Ovary (tissue), 9 donors: ENCODE measurements around the gene LDLR. TPM values are rescaled to one million over a fixed set of nuclear protein-coding genes. Genes with fewer than 3 reads are reported as not detected.
"Not testable (repeated sequence)": the region's sequence is repeated elsewhere in the genome, so short reads cannot be mapped to it uniquely, and the experiment has no call there.

Experiments used
- DNase-seq, 5 donors: peaks; one replicate each; pipeline ENCODE4 v3.0.0-alpha.2; 2019 to 2020
- H3K27ac ChIP-seq, 2 donors: fragments of 200-600 bp; one replicate each; pipeline versions ENCODE4 v1.5.1 to v1.8.0; 2019 to 2022
- H3K27me3 ChIP-seq: fragments of 200-600 bp; one replicate; pipeline ENCODE4 v1.8.0; 2022
- H3K36me3 ChIP-seq: fragments of 200-600 bp; sonication (generic); one replicate; pipeline ENCODE4 v1.5.1; 2019
- H3K4me1 ChIP-seq: one replicate; pipeline ENCODE4 v1.8.1; 2013; ENCODE audit warnings: mild to moderate bottlenecking, moderate library complexity; ENCODE audit not compliant: insufficient read depth
- H3K4me3 ChIP-seq: fragments of 200-600 bp; sonication (generic); one replicate; pipeline ENCODE4 v1.5.1; 2017
- H3K9me3 ChIP-seq, 2 donors: fragments of 200-600 bp in 1 of 2; sonication (generic) in 1 of 2; one replicate each; pipeline versions ENCODE4 v1.5.1 to v1.8.1; 2013 to 2019; ENCODE audit warnings: mild to moderate bottlenecking in 1 of 2, moderate library complexity in 1 of 2
- EP300 ChIP-seq: sonication (generic); formaldehyde crosslinking; IDR thresholded peaks from one replicate; pipeline ENCODE4 v1.6.1; 2017; ENCODE audit warnings: antibody characterized with exemption
- POLR2A ChIP-seq: fragments of 450-650 bp; IDR thresholded peaks from one replicate; pipeline ENCODE4 v1.6.1; 2017; ENCODE audit warnings: antibody characterized with exemption, mild to moderate bottlenecking, moderate library complexity
- WGBS, 3 donors: extraction: QIAGEN DNeasy Blood & Tissue Kit in 1 of 3; methylation state at CpG; one replicate each; pipeline versions ENCODE4 v1.1.5 to v1.1.7; 2013 to 2017; 5-methylcytosine and 5-hydroxymethylcytosine counted together
- intact Hi-C, 4 donors: fragments of 100-400 bp; cut with DNase I; formaldehyde crosslinking; loops; one replicate each; pipeline versions ENCODE4 v1.11.0 to v1.15.1; 2022 to 2023
- polyA plus RNA-seq, 2 donors: library from polyadenylated mRNA; stranded (reverse); fragments of 200-250 nt in 1 of 2; fragments of 350-450 nt in 1 of 2; fragmentation: Illumina TruSeq in 1 of 2; extraction: RNeasy Lipid Tissue Mini Kit (QIAGEN cat#74804) in 1 of 2; gene quantifications; one replicate each; pipeline ENCODE4 v1.2.3, GENCODE V29; 2013 to 2014
- total RNA-seq, 7 donors: library from RNA; depleted of rRNA in 2 of 7; stranded (reverse); fragments of >200 nt in 2 of 7; fragmentation: NEBNext Ultra II Directional in 3 of 7; extraction: Animal tissue kit (Norgen Biotek cat#: 25700) in 3 of 7; gene quantifications; one replicate each; pipeline versions ENCODE4 v1.1.0 to v1.2.4, GENCODE V29; 2016 to 2023
- TF ChIP-seq, protein P1 (sequence below), 3 donors: fragments of 450-650 bp in 2 of 3; fragments of 200-600 bp in 1 of 3; IDR thresholded peaks; one replicate each; pipeline versions ENCODE4 v1.5.1 to v1.8.0; 2016 to 2022; ENCODE audit warnings: antibody characterized with exemption in 3 of 3, mild to moderate bottlenecking in 1 of 3
- donor health status: DM: no; HTN: no; CAD: no; lungs with moderate emphysema.
- donor health status: DM: no; HTN: no; CAD: no.
- donor health status: Bipolar disorder and iron deficiency.
- donor health status: DM: yes; HTN: yes; CAD: no.
- donor health status: DM: no; HTN: no; CAD: no.
- donor health status: DM: yes; HTN: yes; CAD: no.

Gene LDLR
- total and polyA plus RNA-seq, 9 donors, result 31.1 to 436 (median 141) TPM

- Histone ChIP-seq H3K9me3 (no peaks in the 10 kb centered on the region), H3K4me3 (no peak overlapping the region), H3K36me3 (no peaks in the 10 kb centered on the region), H3K4me1 (peaks cover 2% of the 10 kb centered on the region), H3K27me3 (no peaks in the 10 kb centered on the region), H3K27ac (no peak overlapping the region)
- TF ChIP-seq, protein P1, sequence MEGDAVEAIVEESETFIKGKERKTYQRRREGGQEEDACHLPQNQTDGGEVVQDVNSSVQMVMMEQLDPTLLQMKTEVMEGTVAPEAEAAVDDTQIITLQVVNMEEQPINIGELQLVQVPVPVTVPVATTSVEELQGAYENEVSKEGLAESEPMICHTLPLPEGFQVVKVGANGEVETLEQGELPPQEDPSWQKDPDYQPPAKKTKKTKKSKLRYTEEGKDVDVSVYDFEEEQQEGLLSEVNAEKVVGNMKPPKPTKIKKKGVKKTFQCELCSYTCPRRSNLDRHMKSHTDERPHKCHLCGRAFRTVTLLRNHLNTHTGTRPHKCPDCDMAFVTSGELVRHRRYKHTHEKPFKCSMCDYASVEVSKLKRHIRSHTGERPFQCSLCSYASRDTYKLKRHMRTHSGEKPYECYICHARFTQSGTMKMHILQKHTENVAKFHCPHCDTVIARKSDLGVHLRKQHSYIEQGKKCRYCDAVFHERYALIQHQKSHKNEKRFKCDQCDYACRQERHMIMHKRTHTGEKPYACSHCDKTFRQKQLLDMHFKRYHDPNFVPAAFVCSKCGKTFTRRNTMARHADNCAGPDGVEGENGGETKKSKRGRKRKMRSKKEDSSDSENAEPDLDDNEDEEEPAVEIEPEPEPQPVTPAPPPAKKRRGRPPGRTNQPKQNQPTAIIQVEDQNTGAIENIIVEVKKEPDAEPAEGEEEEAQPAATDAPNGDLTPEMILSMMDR (IDR thresholded peaks at IDR 0.05), result no peak
- no peak for TF ChIP-seq POLR2A
- TF ChIP-seq EP300, result no peak
- no peak for DNase-seq
- 85 to 87% (median 86%) methylated on average over 5 of the region's 5 CpGs for WGBS, 3 donors
- intact Hi-C loops, result loop anchor here in 1 of 4 donors (10.0 kb wide), 1 partner anchor 166 kb away; no protein-coding TSS in a partner anchor
These were observed 11.8 kb downstream of the LDLR start for GRCh38 chr19:11101057-11101456.

DNA sequence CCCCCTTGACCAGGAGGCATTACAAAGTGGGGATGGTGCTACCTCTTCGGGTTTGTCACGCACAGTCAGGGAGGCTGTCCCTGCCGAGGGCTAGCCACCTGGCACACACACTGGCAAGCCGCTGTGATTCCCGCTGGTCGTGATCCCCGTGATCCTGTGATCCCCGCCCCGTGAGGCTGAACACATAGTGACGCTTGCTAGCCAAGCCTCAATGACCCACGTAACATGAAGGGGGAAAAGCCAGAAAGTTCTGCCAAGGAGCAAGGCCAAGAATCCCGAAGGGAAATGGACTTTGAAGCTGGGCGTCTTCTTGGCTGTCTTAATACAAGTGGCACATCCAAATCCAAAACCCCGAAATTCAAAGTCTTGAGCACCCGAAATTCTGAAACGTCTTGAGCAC, 13.7 kb downstream of the LDLR start:
- 78 to 90% (median 89%) methylated on average over 16 of the region's 16 CpGs for WGBS, 3 donors
- Histone ChIP-seq H3K36me3 (no peaks in the 10 kb centered on the region), H3K27ac (no peak overlapping the region), H3K27me3 (no peaks in the 10 kb centered on the region), H3K4me3 (no peak overlapping the region), H3K9me3 (no peaks in the 10 kb centered on the region), H3K4me1 (no peaks in the 10 kb centered on the region)
- TF ChIP-seq POLR2A (no peak), EP300 (no peak)
- TF ChIP-seq, protein P1 (IDR thresholded peaks at IDR 0.05), result no peak
- intact Hi-C loops, result loop anchor here in 1 of 4 donors (10.0 kb wide), 1 partner anchor 168 kb away; no protein-coding TSS in a partner anchor
- DNase-seq, result no peak

- not testable (repeated sequence) for DNase-seq, H3K27ac ChIP-seq, H3K4me3 ChIP-seq, H3K36me3 ChIP-seq, H3K9me3 ChIP-seq, H3K27me3 ChIP-seq, H3K4me1 ChIP-seq
- WGBS, 3 donors, result 85 to 89% (median 85%) methylated on average over 10 of the region's 10 CpGs
- intact Hi-C loops, result loop anchor here in 1 of 4 donors (10.0 kb wide), 1 partner anchor 169 kb away; no protein-coding TSS in a partner anchor
These were observed 14.4 kb downstream of the LDLR start for GRCh38 chr19:11103667-11104066.

DNA sequence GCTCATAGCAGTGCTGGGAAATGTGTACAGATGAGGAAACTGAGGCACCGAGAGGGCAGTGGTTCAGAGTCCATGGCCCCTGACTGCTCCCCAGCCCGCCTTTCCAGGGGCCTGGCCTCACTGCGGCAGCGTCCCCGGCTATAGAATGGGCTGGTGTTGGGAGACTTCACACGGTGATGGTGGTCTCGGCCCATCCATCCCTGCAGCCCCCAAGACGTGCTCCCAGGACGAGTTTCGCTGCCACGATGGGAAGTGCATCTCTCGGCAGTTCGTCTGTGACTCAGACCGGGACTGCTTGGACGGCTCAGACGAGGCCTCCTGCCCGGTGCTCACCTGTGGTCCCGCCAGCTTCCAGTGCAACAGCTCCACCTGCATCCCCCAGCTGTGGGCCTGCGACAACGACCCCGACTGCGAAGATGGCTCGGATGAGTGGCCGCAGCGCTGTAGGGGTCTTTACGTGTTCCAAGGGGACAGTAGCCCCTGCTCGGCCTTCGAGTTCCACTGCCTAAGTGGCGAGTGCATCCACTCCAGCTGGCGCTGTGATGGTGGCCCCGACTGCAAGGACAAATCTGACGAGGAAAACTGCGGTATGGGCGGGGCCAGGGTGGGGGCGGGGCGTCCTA, 15.9 kb downstream of the LDLR start:
- H3K36me3 ChIP-seq, result peaks cover 2% of the 10 kb centered on the region
- no peak for DNase-seq
- H3K27ac ChIP-seq, result no peak overlapping the region
- no peaks in the 10 kb centered on the region for H3K27me3 ChIP-seq
- H3K9me3 ChIP-seq, result no peaks in the 10 kb centered on the region
- H3K4me1 ChIP-seq, result no peaks in the 10 kb centered on the region
- intact Hi-C loops, result loop anchor here in 2 of 4 donors (5.0 to 10.0 kb wide), 2 partner anchors 53 to 170 kb away; no protein-coding TSS in a partner anchor
- H3K4me3 ChIP-seq, result no peak overlapping the region
- TF ChIP-seq POLR2A, result no peak
- no peak for TF ChIP-seq EP300
- TF ChIP-seq, protein P1 (IDR thresholded peaks at IDR 0.05), result no peak
- WGBS, 3 donors, result 89 to 92% (median 89%) methylated on average over 36 of the region's 36 CpGs

- Histone ChIP-seq H3K27me3 (no peaks in the 10 kb centered on the region), H3K9me3 (no peaks in the 10 kb centered on the region), H3K36me3 (peaks cover 2% of the 10 kb centered on the region), H3K4me3 (no peak overlapping the region), H3K27ac (no peak overlapping the region), H3K4me1 (no peaks in the 10 kb centered on the region)
- DNase-seq, result no peak
- intact Hi-C loops, result loop anchor here in 2 of 4 donors (5.0 to 10.0 kb wide), 2 partner anchors 54 to 172 kb away; no protein-coding TSS in a partner anchor
- TF ChIP-seq, protein P1 (IDR thresholded peaks at IDR 0.05), result no peak
- no peak for TF ChIP-seq POLR2A
- no peak for TF ChIP-seq EP300
- WGBS, 3 donors, result 31 to 70% (median 39%) methylated on average over 13 of the region's 13 CpGs
These were observed 17.2 kb downstream of the LDLR start for GRCh38 chr19:11106477-11106876.
